Activated naive CD4-positive, alpha-beta T cell treated with Interleukin-2 at 50 U/mL for 16 hours (primary cell): Measurements from ENCODE around the gene GIT2.
"Not testable (repeated sequence)": the region's sequence is repeated elsewhere in the genome, so short reads cannot be mapped to it uniquely, and the experiment has no call there.

Experiments used
- DNase-seq: peaks from one replicate; pipeline ENCODE4 v3.0.0-alpha.2; 2020

GIT2 gene

DNA sequence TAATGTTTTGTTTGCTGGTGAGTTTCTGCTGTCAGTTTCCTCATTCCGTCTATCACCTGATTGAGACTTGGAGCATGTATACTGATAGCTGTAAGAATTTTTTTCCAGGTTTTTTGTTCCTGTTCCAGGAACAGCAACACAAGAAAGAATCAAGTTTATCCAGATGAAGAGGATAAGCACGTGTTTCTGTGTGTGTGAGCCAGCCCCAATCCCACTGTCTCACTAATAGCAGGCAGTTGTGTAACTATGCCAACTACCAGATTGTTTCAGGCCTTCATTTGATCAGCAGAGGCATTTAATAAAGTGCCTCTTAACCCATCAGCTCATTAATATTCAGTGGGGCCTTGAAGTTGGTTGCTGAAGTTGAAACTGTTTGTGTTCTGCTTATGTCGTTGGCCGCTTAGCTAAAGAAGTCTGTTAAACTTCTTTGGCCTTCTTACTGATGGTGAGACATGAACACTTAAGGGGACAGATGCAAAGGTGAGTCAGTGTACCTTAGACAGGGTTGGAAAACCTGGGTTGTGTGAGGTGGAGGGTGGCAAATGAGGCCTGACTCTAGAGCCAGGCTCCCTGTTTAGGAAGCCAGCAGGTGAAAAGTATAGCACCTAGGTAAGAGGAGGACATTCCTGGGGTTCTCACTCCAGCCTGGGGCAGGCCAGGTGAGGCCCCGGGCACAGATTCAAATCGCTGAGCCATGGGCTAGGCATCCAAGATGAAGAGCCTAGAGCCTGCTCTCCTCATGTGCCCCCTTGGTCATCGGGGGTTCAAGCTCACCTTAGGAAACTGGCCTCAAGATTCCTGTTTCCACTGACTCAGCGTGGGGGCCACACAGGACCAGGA, 6.7 kb upstream of the GIT2 start:
- no peak for DNase-seq

- no peak for DNase-seq
These were observed 5.4 kb upstream of the GIT2 start for GRCh38 chr12:110001596-110001995.

GRCh38 chr12:109999983-110000505, 3.9 kb upstream of the GIT2 start:
- peak; percentile 24 for DNase-seq

DNA sequence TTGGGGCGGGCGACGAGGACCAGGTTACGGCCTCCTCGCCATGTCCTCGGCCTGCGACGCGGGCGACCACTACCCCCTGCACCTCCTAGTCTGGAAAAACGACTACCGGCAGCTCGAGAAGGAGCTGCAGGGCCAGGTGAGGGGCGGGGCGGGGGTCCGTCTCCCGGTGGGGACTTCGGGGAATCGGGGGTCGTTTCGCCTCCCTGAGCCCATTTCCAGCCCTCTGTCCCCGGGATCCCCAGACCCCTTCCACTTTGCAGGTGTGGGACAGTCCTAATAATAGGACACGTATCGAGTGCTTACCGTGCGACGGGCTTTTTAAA, 3.4 kb upstream of the GIT2 start:
- no peak for DNase-seq

DNA sequence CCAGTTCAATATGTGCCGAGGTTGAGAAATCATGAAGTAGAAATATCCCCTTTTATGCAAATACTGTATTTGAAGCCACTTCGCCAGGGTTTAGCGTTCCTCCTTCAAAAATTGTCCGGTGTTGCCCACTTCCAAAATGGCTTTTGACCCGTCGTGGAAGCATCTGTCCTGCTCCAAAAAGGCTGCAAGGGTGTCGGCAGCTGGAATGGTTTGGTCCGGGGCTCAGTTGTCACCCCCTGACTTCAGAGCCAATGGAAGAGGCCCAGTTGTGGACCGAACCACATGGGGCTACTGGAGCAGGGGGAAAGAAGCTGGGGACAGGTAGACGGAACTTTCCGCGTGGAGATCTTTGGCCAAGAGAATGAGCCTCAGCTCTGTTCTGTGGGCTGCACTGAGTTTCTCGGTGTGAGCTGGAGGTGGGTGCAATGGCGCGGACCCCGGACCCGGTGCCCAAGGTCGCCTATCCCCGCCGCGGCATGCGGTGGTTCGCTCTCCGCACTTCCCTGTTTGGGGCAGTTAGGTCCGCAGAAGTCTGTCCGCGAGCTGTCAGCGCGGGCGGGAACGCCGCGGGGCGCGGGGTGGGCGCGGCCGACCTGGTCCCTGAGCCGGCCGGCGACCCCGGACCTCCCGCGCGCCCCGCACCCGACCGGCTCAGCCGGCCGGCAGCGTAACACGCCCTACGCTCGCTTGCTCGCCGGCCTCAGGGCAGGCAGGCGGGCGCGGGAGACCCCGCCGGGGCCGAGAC, 2.9 kb upstream of the GIT2 start, which contains the start of gene ANKRD13A:
Gene ANKRD13A (plus strand): TSS at position 527 of the 745 bp plus-strand sequence. CDS start 259 bp downstream, outside the sequence.
- DNase-seq, result peak; percentile 90

GRCh38 chr12:109998241-109998903, 2.2 kb upstream of the GIT2 start:
- DNase-seq, result no peak

DNA sequence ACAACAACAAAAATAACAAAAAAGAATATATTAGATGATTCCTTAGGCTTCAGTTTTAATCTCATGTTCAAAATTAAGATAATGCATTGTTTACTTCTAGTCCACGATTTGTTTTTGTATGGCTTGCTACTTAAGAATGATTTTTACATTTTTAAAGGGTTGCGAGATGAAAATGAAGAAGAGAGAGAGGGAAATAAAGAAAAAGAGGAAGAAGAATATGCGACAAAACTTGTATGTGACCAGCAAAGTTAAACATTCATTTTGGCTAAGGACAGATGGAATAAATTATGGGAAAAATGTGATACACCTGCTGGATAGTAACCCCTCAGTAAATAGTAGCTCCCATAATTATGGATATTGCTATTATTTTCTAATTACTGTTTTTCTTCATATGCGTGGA, 1.2 kb upstream of the GIT2 start:
- no peak for DNase-seq

- DNase-seq, result no peak
These were observed 300 bp upstream of the GIT2 start for GRCh38 chr12:109996483-109996853.

DNA sequence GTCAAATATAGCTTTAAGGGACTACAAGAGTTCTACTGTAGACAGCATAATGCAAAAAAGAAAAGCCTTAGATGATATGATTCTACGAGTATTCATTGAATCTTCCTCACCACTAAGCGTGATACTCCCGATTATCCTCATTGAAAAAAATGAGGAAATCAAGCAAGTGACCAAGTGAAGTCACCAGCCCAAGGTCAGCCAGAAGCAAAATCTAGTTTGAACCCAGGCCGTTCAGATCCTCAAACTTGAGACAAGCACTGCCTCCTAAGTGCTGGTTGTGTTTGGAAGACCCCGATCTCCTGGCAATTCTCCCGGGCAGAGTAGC, 845 bp downstream of the GIT2 start:
- no peak for DNase-seq

- no peak for DNase-seq
These were observed 1.6 kb downstream of the GIT2 start for GRCh38 chr12:109994401-109995175.

DNA sequence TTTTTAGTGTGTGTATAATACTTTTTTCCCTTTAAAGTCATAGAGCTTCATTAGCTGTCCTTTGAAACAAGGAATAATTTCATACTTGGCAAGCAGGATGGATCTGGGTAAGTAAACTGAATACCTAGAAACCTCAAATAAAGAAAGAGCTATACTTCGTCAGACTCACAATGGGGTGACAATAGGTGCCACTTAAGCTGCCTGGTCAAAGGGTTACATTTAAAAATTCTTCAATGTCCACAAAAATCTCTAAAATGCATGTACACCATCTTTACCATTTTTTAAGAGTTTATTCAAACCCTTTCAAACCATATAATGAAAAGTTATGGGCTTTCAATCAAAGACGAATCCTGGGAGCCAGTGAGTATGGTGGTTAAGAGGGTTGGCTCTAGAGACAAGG, 3.1 kb downstream of the GIT2 start:
- no peak for DNase-seq

GRCh38 chr12:109991586-109991985, 4.6 kb downstream of the GIT2 start:
- no peak for DNase-seq

DNA sequence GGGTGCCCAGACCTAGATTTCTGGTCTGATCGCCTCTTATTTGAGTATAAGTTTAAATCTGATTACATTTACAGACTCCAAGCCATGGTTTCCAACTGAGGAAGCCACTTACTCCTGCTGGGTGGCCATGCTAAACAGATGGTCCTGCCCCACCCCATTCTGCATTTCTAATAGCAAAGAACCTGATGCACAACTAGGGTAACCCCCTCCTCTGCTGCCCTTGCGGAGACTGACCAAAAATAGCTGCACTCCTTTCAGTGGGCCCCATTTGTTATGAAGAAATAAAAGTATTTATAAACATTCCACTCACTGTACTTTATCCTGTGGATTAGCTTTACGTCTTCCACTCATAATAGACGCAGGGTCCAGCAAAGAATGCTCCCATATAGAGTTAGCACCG, 6.8 kb downstream of the GIT2 start:
- no peak for DNase-seq

GRCh38 chr12:109988903-109989302, 7.3 kb downstream of the GIT2 start:
- no peak for DNase-seq

- DNase-seq, result no peak
These were observed 7.9 kb downstream of the GIT2 start for GRCh38 chr12:109988274-109988673.

GRCh38 chr12:109987615-109988014, 8.6 kb downstream of the GIT2 start:
- DNase-seq, result peak; percentile 26

DNA sequence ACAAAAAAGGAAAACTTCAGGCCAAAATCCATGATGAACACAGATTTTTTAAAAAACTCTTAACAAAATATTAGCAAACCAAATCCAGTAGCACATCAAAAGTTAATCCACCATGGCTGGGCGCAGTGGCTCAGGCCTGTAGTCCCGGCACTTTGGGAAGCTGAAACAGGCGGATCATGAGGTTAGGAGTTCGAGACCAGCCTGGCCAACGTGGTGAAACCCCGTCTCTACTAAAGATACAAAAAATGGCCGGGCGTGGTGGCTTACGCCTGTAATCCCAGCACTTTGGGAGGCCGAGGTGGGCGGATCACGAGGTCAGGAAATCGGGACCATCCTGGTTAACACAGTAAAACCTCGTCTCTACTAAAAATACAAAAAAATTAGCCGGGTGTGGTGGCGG, 9.9 kb downstream of the GIT2 start:
- DNase-seq, result not testable (repeated sequence)

DNA sequence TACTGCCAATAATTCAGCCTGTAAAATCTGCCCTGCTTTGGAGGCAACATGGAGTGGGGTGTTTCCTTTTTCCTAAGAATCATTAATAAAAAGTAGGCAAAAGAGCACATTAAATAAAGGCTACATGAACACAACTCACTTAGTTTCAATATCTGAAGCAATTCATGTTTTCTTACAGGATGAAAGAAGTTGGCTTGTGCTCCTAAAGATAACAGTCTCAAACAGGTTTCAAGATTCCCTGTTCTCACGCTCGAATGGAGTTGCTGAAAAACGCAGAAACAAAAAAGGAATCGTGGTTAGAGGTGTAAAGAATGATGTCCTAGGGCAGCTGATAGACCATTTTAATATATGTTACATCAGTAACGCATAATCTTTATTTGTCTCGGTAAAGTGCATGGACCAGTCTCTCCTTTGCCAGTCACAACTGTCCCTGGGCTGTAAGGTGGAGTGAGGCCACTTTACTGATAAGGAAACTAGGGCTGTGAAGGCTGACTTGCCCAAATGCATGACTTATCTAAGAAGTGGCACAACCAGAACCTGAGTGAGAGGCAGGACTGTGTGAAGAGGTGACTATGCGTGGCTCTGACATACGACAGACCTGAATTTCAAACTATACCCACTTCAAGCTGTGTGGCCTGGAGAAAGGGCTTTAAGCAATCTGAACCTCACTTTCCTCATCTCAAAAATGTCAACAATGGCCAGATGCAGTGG, 12.6 kb downstream of the GIT2 start:
- no peak for DNase-seq

GRCh38 chr12:109982210-109982609, 14.0 kb downstream of the GIT2 start:
- DNase-seq, result no peak

DNA sequence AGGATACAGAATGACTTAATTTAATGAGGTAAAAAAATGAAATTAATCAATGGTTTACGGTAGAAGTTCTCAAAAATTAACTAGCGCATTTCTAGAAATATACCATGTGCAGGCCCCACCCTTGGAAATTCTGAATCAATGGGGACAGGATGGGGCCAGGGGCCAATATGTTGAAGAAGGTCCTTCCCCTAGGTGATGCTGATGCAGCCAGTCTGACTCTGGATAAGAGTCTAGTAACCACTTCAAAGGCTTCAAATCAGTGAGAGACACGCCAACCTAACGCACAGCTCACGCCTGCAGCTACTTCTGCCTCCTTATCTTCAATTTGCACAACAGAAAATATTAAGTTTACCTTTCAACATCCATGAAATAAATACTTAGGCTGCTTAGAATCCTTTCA, 14.9 kb downstream of the GIT2 start:
- peak; percentile 72 for DNase-seq

DNA sequence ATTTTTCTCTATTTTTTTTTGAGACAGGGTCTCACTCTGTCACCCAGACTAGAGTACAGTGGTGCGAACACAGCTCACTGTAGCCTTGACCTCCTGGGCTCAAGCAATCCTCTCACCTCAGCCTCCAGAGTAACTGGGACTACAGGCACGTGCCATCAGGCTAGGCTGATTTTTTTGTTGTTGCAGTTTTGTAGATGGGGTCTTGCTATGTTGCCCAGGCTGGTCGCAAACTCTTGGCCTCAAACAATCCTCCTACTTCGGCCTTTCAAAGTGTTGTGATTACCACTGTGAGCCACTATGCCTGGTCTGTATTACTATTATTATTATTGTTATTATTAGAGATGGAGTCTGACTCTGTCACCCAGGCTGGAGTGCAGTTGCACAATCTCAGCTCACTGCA, 23.3 kb downstream of the GIT2 start:
- no peak for DNase-seq

GRCh38 chr12:109968801-109969200, 27.4 kb downstream of the GIT2 start:
- DNase-seq, result no peak
